ENCODE data around the gene LIMCH1.

Gene LIMCH1

GRCh38 chr4:41514766-41515481 is 23.0 kb upstream of the LIMCH1 start:
- H3K27ac ChIP-seq = no peak overlapping the region
- no peak for DNase-seq (ENCODE audit: low spot score)

DNA sequence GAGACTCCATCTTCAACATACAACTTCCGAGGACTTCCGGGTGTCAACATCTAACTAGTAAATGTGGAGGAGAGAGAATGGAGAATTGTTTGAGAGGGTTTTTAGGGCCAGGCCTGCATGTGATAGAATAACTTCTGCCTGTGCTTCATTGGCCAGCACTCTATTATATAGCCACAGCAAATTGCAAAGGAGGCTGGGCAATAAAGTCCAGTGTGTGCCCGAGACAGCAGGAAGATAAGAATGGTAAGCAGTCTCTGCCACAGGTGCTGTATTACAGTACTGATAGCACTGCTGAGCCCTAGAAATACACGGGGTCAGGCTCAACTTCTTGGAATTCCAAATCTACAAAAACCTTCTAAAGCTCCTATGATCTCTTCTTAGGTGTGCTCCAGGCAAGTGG is 20.8 kb upstream of the LIMCH1 start:
- no peak for DNase-seq (ENCODE audit: low spot score)
- no peak overlapping the region for H3K27ac ChIP-seq
- TF ChIP-seq CTCF (conservative IDR thresholded peaks at IDR 0.05; ENCODE audit: low read depth) = no peak
- ChIA-PET CTCF (no interaction called here), POLR2A (ENCODE audit: low non-redundant PET) (interaction anchor here (0.6 kb wide), 1 partner anchor 94 kb away, joined by 3 read pairs; no protein-coding TSS in a partner anchor)

More at GRCh38 chr4:41514766-41515481, 23.0 kb upstream of the LIMCH1 start:
- POLR2A ChIA-PET (ENCODE audit: low non-redundant PET) = no interaction called here
- CTCF ChIA-PET = no interaction called here
- no peak for TF ChIP-seq CTCF (conservative IDR thresholded peaks at IDR 0.05; ENCODE audit: low read depth)

- CTCF ChIA-PET = no interaction called here
- POLR2A ChIA-PET (ENCODE audit: low non-redundant PET) = no interaction called here
- no peak for TF ChIP-seq CTCF (conservative IDR thresholded peaks at IDR 0.05; ENCODE audit: low read depth)
- H3K27ac ChIP-seq = no peak overlapping the region
- no peak for DNase-seq (ENCODE audit: low spot score)
These were observed 20.2 kb upstream of the LIMCH1 start for GRCh38 chr4:41517747-41518146.

DNA sequence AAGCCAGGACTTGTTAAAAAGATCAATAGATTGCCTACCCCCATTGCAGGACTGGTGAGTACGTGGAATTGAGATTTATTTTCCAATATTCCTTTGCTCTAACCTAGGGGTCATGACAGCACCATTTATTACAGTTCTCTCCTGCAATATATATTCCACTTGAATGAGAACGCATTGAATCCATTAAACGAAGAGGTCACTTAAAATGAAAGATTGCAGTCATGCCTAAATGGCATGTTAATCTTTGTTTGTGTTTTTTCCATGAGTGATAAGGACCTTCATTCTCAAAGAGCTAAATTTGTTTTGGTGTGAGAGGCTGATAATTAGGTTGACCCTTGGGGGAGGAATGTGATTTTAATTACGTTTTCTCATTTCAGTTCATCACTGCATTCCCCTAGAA is 13.5 kb upstream of the LIMCH1 start:
- ChIA-PET CTCF (no interaction called here), POLR2A (ENCODE audit: low non-redundant PET) (no interaction called here)
- TF ChIP-seq CTCF (conservative IDR thresholded peaks at IDR 0.05; ENCODE audit: low read depth) = no peak
- no peak overlapping the region for H3K27ac ChIP-seq
- DNase-seq (ENCODE audit: low spot score) = no peak

- no peak overlapping the region for H3K27ac ChIP-seq
- peak; percentile 66 for DNase-seq (ENCODE audit: low spot score)
- no peak for TF ChIP-seq CTCF (conservative IDR thresholded peaks at IDR 0.05; ENCODE audit: low read depth)
- POLR2A ChIA-PET (ENCODE audit: low non-redundant PET) = no interaction called here
- CTCF ChIA-PET = interaction anchor here (0.7 kb wide), 1 partner anchor 76 kb away, joined by 4 read pairs; no protein-coding TSS in a partner anchor
These were observed 12.8 kb upstream of the LIMCH1 start for GRCh38 chr4:41525129-41525528.

DNA sequence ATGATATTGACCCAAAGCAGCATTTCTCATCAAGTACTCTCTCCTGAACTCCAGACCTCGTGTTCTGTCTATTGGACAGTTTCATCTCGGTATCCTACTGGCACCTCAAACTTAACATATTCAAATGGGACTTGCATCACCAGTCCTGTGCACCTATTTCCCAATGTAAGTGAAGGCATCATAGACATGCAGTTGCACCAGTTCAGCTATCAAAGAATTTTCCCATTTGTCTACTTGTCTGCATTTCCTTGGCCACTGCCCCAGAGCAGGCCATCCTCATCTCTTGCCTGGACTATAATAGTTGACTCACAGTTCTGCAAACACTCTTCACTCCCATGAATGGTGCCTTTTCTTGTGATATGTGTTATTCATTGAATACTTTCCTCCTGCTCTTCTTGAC is 11.3 kb upstream of the LIMCH1 start:
- ChIA-PET CTCF (no interaction called here), POLR2A (ENCODE audit: low non-redundant PET) (no interaction called here)
- no peak for DNase-seq (ENCODE audit: low spot score)
- no peak for TF ChIP-seq CTCF (conservative IDR thresholded peaks at IDR 0.05; ENCODE audit: low read depth)
- no peak overlapping the region for H3K27ac ChIP-seq
